Stimulated activated CD4-positive, alpha-beta T cell treated with anti-CD3 and anti-CD28 coated beads, Interleukin-15, amount 100 ng/mL, for 48 hours (primary cell): ENCODE measurements around the gene GSDME.

Source experiments
- DNase-seq, 2 donors: peaks; one replicate each; pipeline ENCODE4 v3.0.0-alpha.2; 2020; ENCODE audit warnings: low read depth in 2 of 2

The GSDME gene

GRCh38 chr7:24705461-24705954, 51.8 kb downstream of the GSDME start:
- no peak for DNase-seq

GRCh38 chr7:24704311-24704710, 53.0 kb downstream of the GSDME start:
- DNase-seq, result no peak

GRCh38 chr7:24703296-24703695, 54.0 kb downstream of the GSDME start:
- DNase-seq, result no peak

GRCh38 chr7:24702755-24703154, 54.5 kb downstream of the GSDME start:
- DNase-seq, result no peak

GRCh38 chr7:24701261-24702235, 55.7 kb downstream of the GSDME start:
- DNase-seq, result no peak

GRCh38 chr7:24700521-24701260, 56.6 kb downstream of the GSDME start:
- DNase-seq, result no peak

GRCh38 chr7:24698531-24699266, 58.6 kb downstream of the GSDME start:
- no peak for DNase-seq

- no peak for DNase-seq
Observed at GRCh38 chr7:24697416-24697815, 59.8 kb downstream of the GSDME start.

- no peak for DNase-seq
Observed at GRCh38 chr7:24692592-24692991, 64.7 kb downstream of the GSDME start.

GRCh38 chr7:24690251-24690650, 67.0 kb downstream of the GSDME start:
- DNase-seq, result no peak

GRCh38 chr7:24685708-24686107, 71.6 kb downstream of the GSDME start:
- DNase-seq, result no peak

- DNase-seq, result no peak
Observed at GRCh38 chr7:24670782-24671181, 86.5 kb downstream of the GSDME start.

- DNase-seq, result no peak
Observed at GRCh38 chr7:24669971-24670591, 87.2 kb downstream of the GSDME start.

- DNase-seq, result no peak
Observed at GRCh38 chr7:24668927-24669635, 88.2 kb downstream of the GSDME start.

- peak in 1 of 2 donors; percentile 24 for DNase-seq
Observed at GRCh38 chr7:24665564-24666294, 91.5 kb downstream of the GSDME start.

- DNase-seq, result no peak
Observed at GRCh38 chr7:24660546-24660945, 96.7 kb downstream of the GSDME start.

- DNase-seq, result no peak
Observed at GRCh38 chr7:24659505-24659904, 97.8 kb downstream of the GSDME start.

GRCh38 chr7:24657980-24658379, 99.3 kb downstream of the GSDME start:
- DNase-seq, result no peak

- no peak for DNase-seq
Observed at GRCh38 chr7:24656608-24657007, 100.7 kb downstream of the GSDME start.

GRCh38 chr7:24654305-24654704, 103.0 kb downstream of the GSDME start:
- DNase-seq, result no peak
